CD4-positive, alpha-beta memory T cell (primary cell): ENCODE measurements around the gene EHD1. TPM values are rescaled to one million over a fixed set of nuclear protein-coding genes. Genes with fewer than 3 reads are reported as not detected.

ENCODE experiments used
- CTCF ChIA-PET: fragments of 350-600 bp; sonication (Branson Sonifier 250); formaldehyde crosslinking; loops from one replicate; lab custom pipeline; 2021; ENCODE audit warnings: inconsistent platforms; ENCODE audit not compliant: partially characterized antibody; lab: Charles Lee
- POLR2A ChIA-PET: fragments of 350-600 bp; sonication (Branson Sonifier 250); formaldehyde crosslinking; loops from one replicate; lab custom pipeline; 2021; ENCODE audit not compliant: partially characterized antibody; lab: Charles Lee
- DNase-seq, 5 donors: peaks; one replicate each; pipeline versions ENCODE4 v3.0.0 to v3.0.0-alpha.2; 2020 to 2022; ENCODE audit warnings: mixed read lengths in 1 of 5
- H3K27ac ChIP-seq: one replicate; pipeline ENCODE4 v1.7.0; 2013; ENCODE audit warnings: low read depth, low read length
- H3K27me3 ChIP-seq: 2 replicates; pipeline ENCODE4 v1.7.0; 2013; ENCODE audit warnings: mild to moderate bottlenecking, low read length, moderate library complexity; ENCODE audit not compliant: insufficient read depth
- H3K36me3 ChIP-seq: 2 replicates; pipeline ENCODE4 v1.7.0; 2013; ENCODE audit warnings: mild to moderate bottlenecking, low read length, moderate library complexity; ENCODE audit not compliant: insufficient read depth
- H3K4me1 ChIP-seq: 2 replicates; pipeline ENCODE4 v1.7.0; 2013; ENCODE audit warnings: mild to moderate bottlenecking, low read length, moderate library complexity; ENCODE audit not compliant: insufficient read depth
- H3K4me3 ChIP-seq, 2 donors: one replicate each; pipeline ENCODE4 v1.7.0; 2013; ENCODE audit warnings: low read length in 2 of 2, mild to moderate bottlenecking in 1 of 2
- H3K9me3 ChIP-seq, 2 donors: one replicate each; pipeline ENCODE4 v1.7.0; 2013; ENCODE audit warnings: low read length in 2 of 2, control low read depth in 1 of 2; ENCODE audit not compliant: control insufficient read depth in 1 of 2
- H3K27ac Mint-ChIP-seq, 7 donors: one replicate each; pipeline ENCODE4 v1.8.0; 2020 to 2021; ENCODE audit warnings: mixed read lengths in 7 of 7, mild to moderate bottlenecking in 6 of 7, inconsistent platforms in 3 of 7, moderate library complexity in 3 of 7
- H3K27me3 Mint-ChIP-seq, 2 donors: one replicate each; pipeline ENCODE4 v1.8.0; 2020 to 2021; ENCODE audit warnings: mixed read lengths in 2 of 2
- H3K36me3 Mint-ChIP-seq, 2 donors: one replicate each; pipeline ENCODE4 v1.8.0; 2020 to 2021; ENCODE audit warnings: mixed read lengths in 2 of 2, inconsistent platforms in 1 of 2, mild to moderate bottlenecking in 1 of 2
- H3K4me1 Mint-ChIP-seq, 4 donors: one replicate each; pipeline ENCODE4 v1.8.0; 2020 to 2021; ENCODE audit warnings: mixed read lengths in 4 of 4, mild to moderate bottlenecking in 1 of 4
- H3K4me3 Mint-ChIP-seq, 8 donors: one replicate each; pipeline ENCODE4 v1.8.0; 2020 to 2021; ENCODE audit warnings: mixed read lengths in 8 of 8, mild to moderate bottlenecking in 7 of 8, moderate library complexity in 6 of 8, inconsistent platforms in 3 of 8
- H3K9me3 Mint-ChIP-seq, 8 donors: one replicate each; pipeline ENCODE4 v1.8.0; 2020 to 2021; ENCODE audit warnings: mixed read lengths in 8 of 8, mild to moderate bottlenecking in 5 of 8, inconsistent platforms in 3 of 8, moderate library complexity in 1 of 8
- intact Hi-C: fragments of 100-400 bp; cut with micrococcal nuclease; formaldehyde crosslinking; loops from one replicate; pipeline ENCODE4 v1.15.1; 2023
- polyA plus RNA-seq, 2 donors: library from polyadenylated mRNA; unstranded; fragments of 300-500 nt; fragmentation: Illumina TruSeq; gene quantifications; one replicate each; pipeline ENCODE4 v1.2.3, GENCODE V29; 2021
- total RNA-seq, 2 experiments: library from RNA; stranded (reverse); gene quantifications; one replicate each; pipeline ENCODE4 v1.2.3, GENCODE V29; 2021

The EHD1 gene
- total and polyA plus RNA-seq, 4 experiments from 2014 or later, result 125 to 279 (median 234) TPM

- DNase-seq, result no peak
- ChIA-PET POLR2A (interaction anchor here (3.5 to 31.5 kb wide), 2 partner anchors 15 to 36 kb away, joined by 21 to 2105 read pairs; partner anchors contain the start of genes CDC42BPG and EHD1), CTCF (interaction anchor here (1.5 to 29.4 kb wide), 5 partner anchors 8 to 107 kb away, joined by 3 to 1245 read pairs (median 7); partner anchors contain the start of genes CDC42BPG, EHD1 and PPP2R5B)
- Histone ChIP-seq H3K4me3 (no peak overlapping the region), H3K36me3 (no peaks in the 10 kb centered on the region), H3K27ac (no peak overlapping the region), H3K4me1 (peaks cover 15% of the 10 kb centered on the region), H3K27me3 (no peaks in the 10 kb centered on the region), H3K9me3 (no peaks in the 10 kb centered on the region)
- H3K4me1 Mint-ChIP-seq, result peaks cover 5 to 18% (median 6%) of the 10 kb centered on the region in 4 donors
- H3K9me3 Mint-ChIP-seq, result peaks cover 0 to 5% (median 0%) of the 10 kb centered on the region in 8 donors
- no peak overlapping the region for H3K4me3 Mint-ChIP-seq
- H3K27ac Mint-ChIP-seq, result peak overlapping the region in 1 of 7 donors; percentile 40
- H3K36me3 Mint-ChIP-seq, result peaks cover 0 to 16% of the 10 kb centered on the region in 2 donors
- intact Hi-C loops, result no loop called here
- no peaks in the 10 kb centered on the region for H3K27me3 Mint-ChIP-seq
Observed at GRCh38 chr11:64892838-64893193, 14.4 kb upstream of the EHD1 start.

GRCh38 chr11:64892411-64892831 lies 14.0 kb upstream of the EHD1 start:
- H3K27me3 ChIP-seq, result no peaks in the 10 kb centered on the region
- CTCF ChIA-PET, result interaction anchor here (1.5 to 29.4 kb wide), 3 partner anchors 13 to 36 kb away, joined by 3 to 1245 read pairs (median 29); partner anchors contain the start of genes CDC42BPG, EHD1 and PPP2R5B
- no peaks in the 10 kb centered on the region for H3K36me3 ChIP-seq
- Mint-ChIP-seq H3K4me3 (no peak overlapping the region), H3K27me3 (no peaks in the 10 kb centered on the region), H3K36me3 (peaks cover 0 to 15% of the 10 kb centered on the region in 2 donors), H3K9me3 (peaks cover 0 to 5% (median 0%) of the 10 kb centered on the region in 8 donors), H3K4me1 (peaks cover 6 to 22% (median 9%) of the 10 kb centered on the region in 4 donors), H3K27ac (peak overlapping the region in 2 of 7 donors; percentile 40 to 56)
- no peaks in the 10 kb centered on the region for H3K9me3 ChIP-seq
- POLR2A ChIA-PET, result interaction anchor here (3.5 to 31.5 kb wide), 2 partner anchors 14 to 36 kb away, joined by 21 to 2105 read pairs; partner anchors contain the start of genes CDC42BPG and EHD1
- H3K4me3 ChIP-seq, result no peak overlapping the region
- intact Hi-C loops, result no loop called here
- peaks cover 19% of the 10 kb centered on the region for H3K4me1 ChIP-seq
- H3K27ac ChIP-seq, result no peak overlapping the region
- no peak for DNase-seq

DNA sequence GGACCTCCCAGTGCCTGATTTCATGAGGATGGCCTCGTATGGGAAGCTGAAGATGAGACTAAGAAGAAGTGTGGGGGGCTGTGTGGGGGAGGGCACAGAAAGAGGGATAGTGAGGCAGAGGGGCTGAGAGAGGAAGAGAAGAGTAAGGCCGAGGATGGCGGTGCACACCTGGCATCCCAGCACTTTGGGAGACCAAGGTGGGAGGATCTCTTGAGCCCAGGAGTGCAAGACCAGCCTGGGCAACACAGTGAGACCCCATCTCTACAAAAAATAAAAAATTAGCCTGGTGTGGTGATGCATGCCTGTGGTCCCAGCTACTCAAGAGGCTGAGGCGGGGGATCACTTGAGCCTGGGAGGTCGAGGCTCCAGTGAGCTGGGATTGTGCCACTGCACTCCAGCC lies 13.5 kb upstream of the EHD1 start:
- POLR2A ChIA-PET, result interaction anchor here (3.5 to 31.5 kb wide), 2 partner anchors 14 to 35 kb away, joined by 21 to 2105 read pairs; partner anchors contain the start of genes CDC42BPG and EHD1

GRCh38 chr11:64891215-64891848 lies 12.9 kb upstream of the EHD1 start:
- Histone ChIP-seq H3K27me3 (no peaks in the 10 kb centered on the region), H3K9me3 (no peaks in the 10 kb centered on the region), H3K4me3 (no peak overlapping the region), H3K27ac (no peak overlapping the region), H3K36me3 (no peaks in the 10 kb centered on the region), H3K4me1 (peaks cover 22% of the 10 kb centered on the region)
- Mint-ChIP-seq H3K4me1 (peaks cover 7 to 25% (median 11%) of the 10 kb centered on the region in 4 donors), H3K36me3 (peaks cover 0 to 12% of the 10 kb centered on the region in 2 donors), H3K9me3 (peaks cover 0 to 5% (median 0%) of the 10 kb centered on the region in 8 donors), H3K4me3 (no peak overlapping the region), H3K27me3 (no peaks in the 10 kb centered on the region), H3K27ac (no peak overlapping the region)
- ChIA-PET CTCF (interaction anchor here (0.8 to 29.4 kb wide), 5 partner anchors 9 to 110 kb away, joined by 3 to 1245 read pairs (median 3); partner anchors contain the start of gene CDC42BPG), POLR2A (interaction anchor here (3.5 to 31.5 kb wide), 3 partner anchors 13 to 35 kb away, joined by 21 to 2105 read pairs (median 66); partner anchors contain the start of genes CDC42BPG and EHD1)
- no peak for DNase-seq
- intact Hi-C loops, result no loop called here

More for the DNA sequence above, 13.5 kb upstream of the EHD1 start:
- no peaks in the 10 kb centered on the region for H3K27me3 ChIP-seq
- H3K9me3 Mint-ChIP-seq, result peaks cover 0 to 5% (median 0%) of the 10 kb centered on the region in 8 donors
- H3K4me3 ChIP-seq, result no peak overlapping the region
- H3K4me1 Mint-ChIP-seq, result peaks cover 7 to 24% (median 11%) of the 10 kb centered on the region in 4 donors
- intact Hi-C loops, result no loop called here
- no peak overlapping the region for H3K4me3 Mint-ChIP-seq
- peak overlapping the region in 3 of 7 donors; percentile 40 to 56 (median 54) for H3K27ac Mint-ChIP-seq
- H3K27ac ChIP-seq, result no peak overlapping the region
- H3K27me3 Mint-ChIP-seq, result no peaks in the 10 kb centered on the region
- peaks cover 22% of the 10 kb centered on the region for H3K4me1 ChIP-seq
- no peak for DNase-seq
- H3K36me3 Mint-ChIP-seq, result peaks cover 0 to 12% of the 10 kb centered on the region in 2 donors
- no peaks in the 10 kb centered on the region for H3K9me3 ChIP-seq
- H3K36me3 ChIP-seq, result no peaks in the 10 kb centered on the region
- CTCF ChIA-PET, result interaction anchor here (1.0 to 29.4 kb wide), 3 partner anchors 12 to 110 kb away, joined by 3 to 1245 read pairs (median 29); partner anchors contain the start of genes CDC42BPG and EHD1

- ChIA-PET POLR2A (interaction anchor here (4.7 to 31.5 kb wide), 2 partner anchors 14 to 34 kb away, joined by 66 to 2105 read pairs; partner anchors contain the start of genes CDC42BPG and EHD1), CTCF (interaction anchor here (0.7 to 29.4 kb wide), 5 partner anchors 9 to 627 kb away, joined by 3 to 1245 read pairs (median 3); partner anchors contain the start of gene CDC42BPG)
- no peak for DNase-seq
- no peak overlapping the region for H3K27ac ChIP-seq
- Mint-ChIP-seq H3K4me1 (peaks cover 13 to 26% (median 19%) of the 10 kb centered on the region in 4 donors), H3K9me3 (peaks cover 0 to 5% (median 0%) of the 10 kb centered on the region in 8 donors), H3K27ac (peak overlapping the region in 2 of 7 donors; percentile 18 to 93), H3K4me3 (no peak overlapping the region), H3K27me3 (no peaks in the 10 kb centered on the region), H3K36me3 (peaks cover 0 to 6% of the 10 kb centered on the region in 2 donors)
- intact Hi-C loops, result no loop called here
- no peaks in the 10 kb centered on the region for H3K36me3 ChIP-seq
- peaks cover 29% of the 10 kb centered on the region for H3K4me1 ChIP-seq
- no peaks in the 10 kb centered on the region for H3K27me3 ChIP-seq
- H3K9me3 ChIP-seq, result no peaks in the 10 kb centered on the region
- H3K4me3 ChIP-seq, result no peak overlapping the region
Observed at GRCh38 chr11:64890522-64890939, 12.1 kb upstream of the EHD1 start.

GRCh38 chr11:64888729-64889511 lies 10.5 kb upstream of the EHD1 start:
- no peaks in the 10 kb centered on the region for H3K9me3 ChIP-seq
- Mint-ChIP-seq H3K27me3 (no peaks in the 10 kb centered on the region), H3K27ac (peak overlapping the region in 2 of 7 donors; percentile 65 to 83), H3K36me3 (no peaks in the 10 kb centered on the region), H3K9me3 (peaks cover 0 to 3% (median 0%) of the 10 kb centered on the region in 8 donors), H3K4me3 (peak overlapping the region in 1 of 8 donors; percentile 47), H3K4me1 (peaks cover 17 to 33% (median 24%) of the 10 kb centered on the region in 4 donors)
- intact Hi-C loops, result loop anchor here (1.0 kb wide), 2 partner anchors 11 to 42 kb away; partner anchors contain the start of gene EHD1
- CTCF ChIA-PET, result interaction anchor here (0.8 to 29.4 kb wide), 6 partner anchors 7 to 126 kb away, joined by 3 to 1245 read pairs (median 4); partner anchors contain the start of genes CDC42BPG and EHD1
- no peaks in the 10 kb centered on the region for H3K36me3 ChIP-seq
- no peak overlapping the region for H3K4me3 ChIP-seq
- no peak overlapping the region for H3K27ac ChIP-seq
- POLR2A ChIA-PET, result interaction anchor here (0.8 to 31.5 kb wide), 5 partner anchors 12 to 196 kb away, joined by 3 to 2105 read pairs (median 25); partner anchors contain the start of genes CDC42BPG and EHD1
- no peaks in the 10 kb centered on the region for H3K27me3 ChIP-seq
- H3K4me1 ChIP-seq, result peaks cover 33% of the 10 kb centered on the region
- DNase-seq, result no peak
